ENCODE data around the gene FAM234B.
A peak's percentile ranks its signal among the peaks of the same experiment; 100 is the strongest.

The FAM234B gene

GRCh38 chr12:13044002-13044905, at the start of gene FAM234B:
FAM234B (plus strand) TSS chr12:13044381; CDS start chr12:13044404, 23 bp downstream.
- Mint-ChIP-seq H3K4me3 (peak within 1 kb of the TSS; percentile 88), H3K4me1 (ENCODE audit: low read depth) (peaks cover 14% of the 10 kb centered on the region), H3K9me3 (ENCODE audit: low read depth) (no peaks in the 10 kb centered on the region), H3K36me3 (no peaks in the 10 kb centered on the region), H3K27ac (peak within 1 kb of the TSS; percentile 72), H3K27me3 (no peaks in the 10 kb centered on the region)

GRCh38 chr12:12995088-12995487, 49.1 kb upstream of the FAM234B start:
- Mint-ChIP-seq H3K9me3 (ENCODE audit: low read depth) (peaks cover 5% of the 10 kb centered on the region), H3K4me1 (ENCODE audit: low read depth) (peaks cover 38% of the 10 kb centered on the region), H3K27me3 (no peaks in the 10 kb centered on the region), H3K4me3 (no peak overlapping the region), H3K27ac (no peak overlapping the region), H3K36me3 (peaks cover 7% of the 10 kb centered on the region)

DNA sequence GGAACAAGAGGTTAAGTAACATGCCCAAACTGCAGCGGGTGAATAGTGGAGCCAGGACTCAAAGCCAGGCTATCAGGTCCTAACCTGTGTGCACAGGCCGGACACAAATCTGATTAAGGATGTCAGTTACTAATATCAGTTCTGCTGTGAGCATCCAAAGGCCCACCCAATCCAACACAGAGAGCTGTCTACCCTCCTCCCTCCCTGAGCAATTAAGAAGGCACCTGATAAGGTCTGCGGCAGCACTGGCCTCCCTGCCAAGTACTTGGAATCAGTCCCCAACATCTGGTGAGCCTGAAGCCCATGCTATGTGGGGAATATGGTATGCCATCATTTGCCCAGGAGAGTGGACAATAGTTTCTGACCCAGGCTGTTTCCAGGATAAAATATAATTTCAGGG, 48.0 kb upstream of the FAM234B start:
- H3K9me3 Mint-ChIP-seq (ENCODE audit: low read depth): peaks cover 5% of the 10 kb centered on the region
- H3K36me3 Mint-ChIP-seq: peaks cover 7% of the 10 kb centered on the region
- H3K4me3 Mint-ChIP-seq: no peak overlapping the region
- no peak overlapping the region for H3K27ac Mint-ChIP-seq
- peaks cover 40% of the 10 kb centered on the region for H3K4me1 Mint-ChIP-seq (ENCODE audit: low read depth)
- no peaks in the 10 kb centered on the region for H3K27me3 Mint-ChIP-seq

- Mint-ChIP-seq H3K36me3 (peaks cover 7% of the 10 kb centered on the region), H3K9me3 (ENCODE audit: low read depth) (peaks cover 5% of the 10 kb centered on the region), H3K27ac (no peak overlapping the region), H3K4me1 (ENCODE audit: low read depth) (peaks cover 46% of the 10 kb centered on the region), H3K27me3 (peaks cover 3% of the 10 kb centered on the region), H3K4me3 (no peak overlapping the region)
Observed at GRCh38 chr12:12997156-12997555, 47.0 kb upstream of the FAM234B start.

- Mint-ChIP-seq H3K27me3 (peaks cover 6% of the 10 kb centered on the region), H3K27ac (no peak overlapping the region), H3K9me3 (ENCODE audit: low read depth) (peaks cover 5% of the 10 kb centered on the region), H3K4me1 (ENCODE audit: low read depth) (peaks cover 44% of the 10 kb centered on the region), H3K36me3 (peaks cover 7% of the 10 kb centered on the region), H3K4me3 (no peak overlapping the region)
Observed at GRCh38 chr12:12997734-12998133, 46.4 kb upstream of the FAM234B start.

DNA sequence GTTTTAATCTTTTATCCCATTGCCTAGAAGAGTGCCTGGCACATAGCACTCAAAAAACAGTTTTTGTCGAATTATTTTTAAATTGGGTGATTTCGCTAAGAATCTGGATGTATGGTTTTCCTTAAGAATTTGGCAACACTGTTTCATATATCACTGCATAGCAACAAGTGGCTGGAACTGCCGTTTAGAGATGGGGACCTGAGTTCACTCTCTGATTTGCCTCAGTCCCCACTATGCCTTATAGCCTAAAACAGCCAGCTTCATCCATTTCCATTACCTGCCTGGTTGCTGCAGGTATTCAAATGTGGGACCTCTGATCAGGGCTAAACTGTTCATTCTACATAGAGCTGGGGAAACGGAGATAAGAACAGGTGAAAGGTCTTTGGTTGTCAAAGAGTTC, 45.9 kb upstream of the FAM234B start:
- Mint-ChIP-seq H3K4me3 (peak overlapping the region; percentile 94), H3K27ac (no peak overlapping the region), H3K4me1 (ENCODE audit: low read depth) (peaks cover 38% of the 10 kb centered on the region), H3K36me3 (peaks cover 7% of the 10 kb centered on the region), H3K27me3 (peaks cover 6% of the 10 kb centered on the region), H3K9me3 (ENCODE audit: low read depth) (peaks cover 4% of the 10 kb centered on the region)

- Mint-ChIP-seq H3K36me3 (no peaks in the 10 kb centered on the region), H3K27ac (peak overlapping the region; percentile 22), H3K4me1 (ENCODE audit: low read depth) (peaks cover 34% of the 10 kb centered on the region), H3K4me3 (peak overlapping the region; percentile 94), H3K27me3 (peaks cover 8% of the 10 kb centered on the region), H3K9me3 (ENCODE audit: low read depth) (no peaks in the 10 kb centered on the region)
Observed at GRCh38 chr12:12999271-12999958, 44.8 kb upstream of the FAM234B start.

- Mint-ChIP-seq H3K4me3 (peak within 1 kb of the TSS; percentile 94), H3K36me3 (no peaks in the 10 kb centered on the region), H3K4me1 (ENCODE audit: low read depth) (peaks cover 34% of the 10 kb centered on the region), H3K9me3 (ENCODE audit: low read depth) (no peaks in the 10 kb centered on the region), H3K27me3 (peaks cover 11% of the 10 kb centered on the region), H3K27ac (peak within 1 kb of the TSS; percentile 22)
Observed at GRCh38 chr12:12999959-13000615, 44.1 kb upstream of the FAM234B start, which contains the start of gene HEBP1. HEBP1 (minus strand) TSS chr12:13000265; CDS start chr12:13000114, 151 bp downstream.

DNA sequence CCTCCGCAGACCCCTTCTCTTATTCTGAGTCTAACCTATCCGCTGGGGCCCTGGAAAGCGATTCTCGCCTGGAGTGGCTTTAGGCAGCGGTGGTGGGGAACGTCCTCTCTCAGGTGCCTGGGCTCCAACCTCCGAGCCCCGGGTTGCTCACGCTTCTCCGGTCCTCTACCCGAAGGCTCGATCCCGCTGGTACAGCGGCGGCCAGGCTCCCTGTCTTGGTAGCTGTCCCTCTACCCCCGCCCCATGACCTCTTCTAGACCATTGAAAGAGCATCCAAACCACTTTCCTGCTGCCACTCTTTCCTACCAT, 43.6 kb upstream of the FAM234B start:
- peaks cover 34% of the 10 kb centered on the region for H3K4me1 Mint-ChIP-seq (ENCODE audit: low read depth)
- H3K9me3 Mint-ChIP-seq (ENCODE audit: low read depth): no peaks in the 10 kb centered on the region
- peaks cover 11% of the 10 kb centered on the region for H3K27me3 Mint-ChIP-seq

DNA sequence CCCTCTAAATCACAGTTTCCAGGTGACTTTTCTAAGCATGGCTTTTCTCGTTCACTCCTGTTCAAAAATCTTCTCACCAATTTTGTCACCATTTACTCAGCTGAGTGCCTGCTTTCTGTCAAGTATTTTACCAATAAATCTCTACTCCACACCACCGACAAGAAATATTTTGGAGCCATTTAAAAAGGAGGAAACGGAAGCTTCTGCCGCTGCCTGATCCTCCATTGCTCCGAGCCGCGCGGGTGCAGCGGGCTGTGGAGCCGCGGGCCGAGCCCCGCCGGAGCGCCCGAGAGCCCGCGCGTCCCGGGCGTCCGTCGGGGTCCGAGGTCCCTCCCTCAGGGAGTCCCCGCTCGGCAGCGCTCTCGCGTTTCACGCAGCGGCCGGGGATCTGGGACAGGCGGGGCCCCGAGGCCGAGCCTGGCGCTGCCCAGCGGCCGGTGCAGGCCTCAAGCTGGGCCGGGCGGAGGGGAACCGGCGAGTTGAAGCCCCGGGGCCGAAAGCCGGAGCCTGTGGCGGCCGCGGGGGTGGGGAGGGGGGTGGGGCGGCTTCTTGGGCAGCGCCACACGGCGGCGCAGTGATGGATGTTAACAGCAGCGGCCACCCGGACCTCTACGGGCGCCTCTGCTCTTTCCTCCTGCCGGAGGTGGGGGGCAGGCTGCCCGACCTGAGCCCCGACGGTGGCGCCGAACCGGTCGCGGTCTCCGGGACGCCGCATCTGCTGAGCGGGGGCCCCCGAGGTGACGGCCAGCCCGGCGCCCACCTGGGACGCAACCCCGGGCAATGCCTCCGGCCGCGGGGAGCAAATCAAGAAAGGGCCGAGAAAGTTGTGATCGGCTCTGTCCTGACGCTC, 43.0 kb upstream of the FAM234B start:
- H3K36me3 Mint-ChIP-seq: no peaks in the 10 kb centered on the region

More for the DNA sequence above, 43.6 kb upstream of the FAM234B start:
- H3K36me3 Mint-ChIP-seq: no peaks in the 10 kb centered on the region
- no peak overlapping the region for H3K27ac Mint-ChIP-seq
- H3K4me3 Mint-ChIP-seq: peak overlapping the region; percentile 94

DNA sequence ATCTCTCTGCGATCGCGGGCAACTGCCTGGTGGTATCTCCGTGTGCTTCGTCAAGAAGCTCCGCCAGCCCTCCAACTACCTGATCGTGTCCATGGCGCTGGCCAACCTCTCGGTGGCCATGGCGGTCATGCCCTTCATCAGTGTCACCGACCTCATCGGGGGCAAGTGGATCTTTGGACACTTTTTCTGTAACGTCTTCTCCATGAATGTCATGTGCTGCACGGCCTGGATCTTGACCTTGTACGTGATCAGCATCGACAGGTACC, 42.5 kb upstream of the FAM234B start:
- H3K9me3 Mint-ChIP-seq (ENCODE audit: low read depth): no peaks in the 10 kb centered on the region
- no peaks in the 10 kb centered on the region for H3K36me3 Mint-ChIP-seq
- peak overlapping the region; percentile 47 for H3K27ac Mint-ChIP-seq
- peaks cover 11% of the 10 kb centered on the region for H3K27me3 Mint-ChIP-seq
- H3K4me3 Mint-ChIP-seq: peak overlapping the region; percentile 90
- H3K4me1 Mint-ChIP-seq (ENCODE audit: low read depth): peaks cover 33% of the 10 kb centered on the region

More for the DNA sequence above, 43.0 kb upstream of the FAM234B start:
- H3K27me3 Mint-ChIP-seq: peaks cover 11% of the 10 kb centered on the region
- H3K4me1 Mint-ChIP-seq (ENCODE audit: low read depth): peaks cover 34% of the 10 kb centered on the region
- H3K4me3 Mint-ChIP-seq: peak overlapping the region; percentile 94
- no peaks in the 10 kb centered on the region for H3K9me3 Mint-ChIP-seq (ENCODE audit: low read depth)
- H3K27ac Mint-ChIP-seq: no peak overlapping the region

- H3K27ac Mint-ChIP-seq: no peak overlapping the region
- peaks cover 27% of the 10 kb centered on the region for H3K4me1 Mint-ChIP-seq (ENCODE audit: low read depth)
- H3K36me3 Mint-ChIP-seq: no peaks in the 10 kb centered on the region
- peaks cover 11% of the 10 kb centered on the region for H3K27me3 Mint-ChIP-seq
- H3K4me3 Mint-ChIP-seq: peak overlapping the region; percentile 90
- H3K9me3 Mint-ChIP-seq (ENCODE audit: low read depth): no peaks in the 10 kb centered on the region
Observed at GRCh38 chr12:13002301-13003097, 41.7 kb upstream of the FAM234B start.

GRCh38 chr12:13004361-13004760, 39.8 kb upstream of the FAM234B start:
- peaks cover 13% of the 10 kb centered on the region for H3K27me3 Mint-ChIP-seq
- H3K27ac Mint-ChIP-seq: no peak overlapping the region
- peaks cover 15% of the 10 kb centered on the region for H3K4me1 Mint-ChIP-seq (ENCODE audit: low read depth)
- no peak overlapping the region for H3K4me3 Mint-ChIP-seq
- H3K36me3 Mint-ChIP-seq: peaks cover 2% of the 10 kb centered on the region
- H3K9me3 Mint-ChIP-seq (ENCODE audit: low read depth): no peaks in the 10 kb centered on the region

- Mint-ChIP-seq H3K27me3 (peaks cover 13% of the 10 kb centered on the region), H3K4me1 (ENCODE audit: low read depth) (peaks cover 9% of the 10 kb centered on the region), H3K36me3 (peaks cover 2% of the 10 kb centered on the region), H3K4me3 (no peak overlapping the region), H3K27ac (no peak overlapping the region), H3K9me3 (ENCODE audit: low read depth) (no peaks in the 10 kb centered on the region)
Observed at GRCh38 chr12:13004986-13005385, 39.2 kb upstream of the FAM234B start.

Data from activated naive CD8-positive, alpha-beta T cell (primary cell).